ELF-1 (cell line): ENCODE results near the gene RILP.

ENCODE experiments used
- DNase-seq: peaks from one replicate; pipeline ENCODE4 v3.0.0-alpha.2; 2016; ENCODE audit warnings: low read depth, low spot score

Gene RILP

GRCh38 chr17:1648173-1648962 is 1.3 kb downstream of the RILP start:
- DNase-seq, result peak; percentile 83

DNA sequence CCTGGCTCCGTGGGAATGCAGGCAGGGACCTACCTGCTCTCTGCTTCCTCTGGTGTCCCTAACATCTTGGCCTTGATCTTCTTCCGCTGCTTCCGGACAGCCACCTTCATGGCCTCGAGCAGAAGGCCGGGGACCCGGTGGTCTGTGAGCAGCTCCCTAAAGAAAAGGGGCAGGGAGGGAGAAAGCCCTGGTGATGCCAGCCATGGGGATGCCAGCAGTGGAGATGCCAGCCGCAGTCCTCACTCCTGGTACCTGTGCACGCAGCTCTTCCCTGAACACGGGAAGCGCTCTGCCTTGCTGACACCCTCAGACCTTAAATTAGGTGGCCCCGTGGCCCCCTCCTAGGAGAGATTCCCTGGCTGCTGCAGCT is 1.9 kb downstream of the RILP start:
- DNase-seq, result no peak

DNA sequence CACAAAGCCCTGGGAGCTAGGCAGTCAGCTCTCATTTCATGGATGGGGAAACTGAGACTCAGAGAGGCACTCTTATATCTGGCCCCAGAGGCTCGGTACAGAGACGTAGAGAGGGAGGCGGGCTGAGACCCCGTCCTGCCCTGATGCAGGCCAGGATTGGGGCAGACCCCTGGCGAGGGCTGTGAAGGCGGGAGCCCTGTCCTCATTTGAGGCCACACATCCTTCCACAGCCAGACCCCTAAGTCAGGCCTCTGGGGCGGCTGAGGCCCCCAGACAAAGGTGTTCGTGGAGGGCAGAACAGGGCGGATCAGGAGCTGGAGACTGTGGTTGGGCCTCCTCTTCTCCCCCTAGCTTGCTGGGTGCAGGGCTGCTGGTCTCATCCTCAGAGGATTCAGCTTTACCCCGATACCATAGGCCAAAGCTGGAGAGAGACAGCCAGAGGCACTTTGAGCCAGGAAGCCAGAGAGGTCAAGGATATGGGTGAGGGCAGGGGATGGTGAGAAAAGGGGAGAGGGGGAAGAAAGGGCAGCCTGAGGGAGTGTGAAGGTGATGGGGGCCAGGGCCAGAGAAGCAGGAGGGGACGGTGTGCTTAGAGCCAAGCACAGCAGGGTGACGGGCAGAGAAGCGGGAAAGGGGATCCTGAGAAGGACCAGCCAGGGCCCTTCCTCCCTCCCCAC is 3.3 kb downstream of the RILP start:
- no peak for DNase-seq

DNA sequence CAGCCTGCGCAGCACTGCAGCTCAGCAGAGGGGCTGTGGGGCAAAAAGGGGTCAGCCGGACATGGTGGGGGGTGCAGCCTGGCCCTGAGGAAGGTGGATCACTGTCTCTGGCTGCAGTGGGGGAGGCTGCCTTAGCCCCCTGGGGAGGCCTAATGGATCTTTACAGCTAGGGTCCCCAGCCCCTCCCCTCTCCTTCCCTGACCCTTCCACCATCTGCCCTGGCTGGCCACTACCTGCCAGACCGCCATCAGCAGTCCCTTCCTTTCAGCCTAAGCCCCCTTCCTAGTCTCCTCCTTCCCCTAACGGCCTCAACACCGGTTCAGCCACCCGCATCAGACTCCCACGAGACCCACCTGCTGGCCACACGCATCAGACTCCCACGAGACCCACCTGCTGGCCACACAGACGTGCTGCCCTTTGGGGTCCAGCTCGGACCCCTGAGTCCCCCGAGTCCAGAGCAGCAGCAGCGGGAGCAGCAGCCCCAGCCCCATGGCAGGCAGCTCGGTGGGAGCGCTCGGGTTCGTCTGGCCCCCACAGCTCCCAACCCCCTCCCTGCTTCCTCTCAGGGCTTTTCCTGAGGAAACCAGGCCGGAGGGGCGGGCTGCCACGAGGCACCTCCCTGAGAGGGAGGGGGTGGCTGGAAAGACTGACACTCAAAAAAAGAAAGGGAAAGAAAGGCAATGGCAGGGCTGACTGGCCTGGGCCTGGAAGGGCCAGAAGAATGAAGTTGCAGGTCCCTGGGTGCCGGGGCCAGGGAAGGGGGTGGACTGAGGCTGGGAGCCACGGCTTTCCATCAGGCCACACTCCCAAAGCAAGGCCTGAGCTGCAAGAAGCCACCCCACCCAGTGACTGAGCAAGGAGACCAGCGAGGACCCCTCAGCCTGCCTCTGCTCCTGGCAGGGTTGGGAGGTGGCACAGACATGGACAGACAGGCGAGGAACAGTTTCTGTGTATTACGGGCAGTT is 4.2 kb downstream of the RILP start, which contains the start of gene SCARF1:
TSS of gene SCARF1 (minus strand) at position 526 of the 965 bp plus-strand sequence. CDS start at position 491, 35 bp downstream.
- peak; percentile 41 for DNase-seq

DNA sequence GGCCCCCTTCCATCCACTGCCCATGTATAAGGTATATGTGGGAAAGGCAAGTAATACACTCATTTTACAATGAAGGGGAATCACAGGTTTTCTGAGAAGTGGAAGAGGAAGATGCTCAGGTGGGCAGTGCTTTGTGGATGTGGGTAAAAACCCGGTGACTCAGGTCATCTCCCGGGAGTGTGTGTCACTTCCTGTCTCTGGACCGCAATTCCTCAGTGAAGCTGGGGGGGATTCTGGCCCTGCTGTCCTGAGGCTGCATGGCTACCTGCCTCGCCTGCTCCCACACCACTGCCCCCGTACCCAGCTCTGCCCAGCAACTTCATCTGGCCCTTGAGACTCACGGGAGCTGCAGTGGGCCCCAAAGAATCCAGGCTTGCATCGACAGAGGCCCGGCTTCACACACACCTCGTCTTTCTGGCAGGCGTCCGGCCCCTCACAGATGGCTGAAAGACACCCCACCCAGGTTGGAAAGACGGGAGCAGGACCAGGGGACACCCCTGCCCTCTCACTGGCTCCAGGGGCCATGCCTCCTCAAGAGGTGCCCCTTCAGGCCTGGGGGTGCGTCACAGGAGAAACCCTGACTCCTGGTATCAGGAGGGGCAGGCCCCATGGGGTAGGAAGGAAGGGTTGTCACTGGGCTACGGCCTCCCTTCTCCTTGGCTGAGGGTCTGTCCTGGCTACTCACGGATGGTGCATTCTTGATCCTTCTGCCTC is 5.0 kb downstream of the RILP start:
- DNase-seq, result no peak

GRCh38 chr17:1643999-1644492 is 5.6 kb downstream of the RILP start:
- DNase-seq, result no peak

- DNase-seq, result peak; percentile 70
Measured at GRCh38 chr17:1643293-1643998, 6.2 kb downstream of the RILP start.

DNA sequence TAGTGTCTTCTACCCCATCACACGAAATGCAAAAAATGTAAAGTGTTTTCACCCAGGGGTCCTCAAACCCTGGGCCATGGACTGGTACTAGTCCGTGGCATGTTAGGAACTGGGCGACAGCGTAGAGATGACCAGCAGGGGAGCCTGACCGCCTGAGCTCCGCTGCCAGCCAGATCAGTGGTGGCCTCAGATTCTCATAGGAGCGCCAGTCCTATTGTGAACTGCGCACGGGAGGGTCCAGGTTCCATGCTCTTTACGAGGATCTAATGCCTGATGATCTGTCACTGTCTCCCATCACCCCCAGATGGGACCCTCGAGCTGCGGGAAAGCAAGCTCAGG is 8.6 kb downstream of the RILP start:
- no peak for DNase-seq

GRCh38 chr17:1640329-1641064 is 9.2 kb downstream of the RILP start:
- no peak for DNase-seq

DNA sequence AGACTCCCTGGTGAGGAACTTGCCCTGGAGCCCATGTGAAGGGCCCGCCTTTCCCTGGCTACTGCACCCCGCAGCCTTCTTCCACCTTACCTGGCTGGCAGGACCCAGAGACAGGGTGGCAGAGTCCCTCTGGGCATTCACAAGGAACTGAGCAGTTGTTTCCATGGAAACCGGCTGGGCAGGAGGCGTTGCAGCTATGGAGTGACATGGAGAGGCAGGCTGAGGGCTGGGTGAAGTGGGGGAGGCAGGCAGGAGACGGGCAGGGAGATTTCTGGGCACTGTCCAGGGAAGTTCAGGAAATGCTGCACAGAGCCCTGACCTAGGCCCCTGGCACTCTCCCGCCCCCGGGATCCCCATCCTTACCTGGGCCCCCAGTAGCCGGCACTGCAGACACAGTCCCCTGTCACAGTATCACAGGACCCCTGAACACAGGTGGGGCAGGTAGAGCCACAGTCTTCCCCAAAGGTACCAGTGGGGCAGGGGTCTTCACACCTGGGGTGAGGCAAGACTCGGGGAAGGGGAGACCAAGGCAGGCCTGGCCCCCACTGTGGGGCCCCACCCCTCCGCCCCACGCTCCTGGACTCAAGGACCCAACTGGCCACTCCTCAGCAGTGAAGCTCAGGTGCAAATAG is 10.0 kb downstream of the RILP start:
- no peak for DNase-seq

GRCh38 chr17:1638624-1639300 is 10.9 kb downstream of the RILP start:
- no peak for DNase-seq

- no peak for DNase-seq
Measured at GRCh38 chr17:1638171-1638590, 11.5 kb downstream of the RILP start.

DNA sequence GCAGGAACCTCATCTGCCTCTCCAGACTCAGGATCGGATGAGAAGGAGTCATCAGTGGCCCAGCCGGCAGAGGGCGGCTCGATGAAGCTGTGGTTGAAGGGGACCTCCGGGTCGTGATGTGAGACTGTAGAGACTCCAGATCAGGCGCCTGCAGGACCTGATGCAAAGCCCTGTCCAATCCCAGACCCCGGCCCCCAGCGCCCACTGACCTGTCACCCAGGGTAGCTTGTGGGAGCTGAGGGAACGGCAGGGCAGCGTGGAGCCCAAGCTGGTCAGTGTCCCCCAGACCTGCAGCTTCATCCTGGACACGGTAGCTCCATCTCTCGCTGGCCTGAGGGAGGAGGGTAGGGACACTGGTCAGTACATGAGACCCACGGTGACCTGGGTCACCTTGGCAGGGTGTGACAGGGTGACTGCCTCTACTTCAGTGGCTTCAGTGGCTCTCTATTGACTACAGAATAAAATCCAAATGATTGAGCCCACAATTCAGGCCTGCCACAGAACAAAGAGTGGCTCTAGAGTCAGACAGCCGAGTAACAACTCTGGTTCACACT is 12.9 kb downstream of the RILP start:
- DNase-seq, result no peak

- no peak for DNase-seq
Measured at GRCh38 chr17:1635675-1636465, 13.8 kb downstream of the RILP start.

- DNase-seq, result no peak
Measured at GRCh38 chr17:1634841-1635650, 14.6 kb downstream of the RILP start.

GRCh38 chr17:1630662-1631061 is 19.0 kb downstream of the RILP start:
- DNase-seq, result no peak
